Gastrocnemius medialis (tissue), 4 donors: ENCODE data around the gene CACNA1B.

Experiments
- POLR2A ChIP-seq, 2 donors: fragments of 450-650 bp; IDR thresholded peaks; one replicate each; pipeline ENCODE4 v1.6.1; 2017; ENCODE audit warnings: antibody characterized with exemption in 2 of 2, mild to moderate bottlenecking in 2 of 2, moderate library complexity in 2 of 2
- TF ChIP-seq, protein P1 (sequence below), 5 experiments: fragments of 450-650 bp in 3 of 5; fragments of 200-600 bp in 2 of 5; sonication (generic) in 2 of 5; IDR thresholded peaks in 4 of 5; conservative IDR thresholded peaks in 1 of 5; 1 replicate in 4 of 5; 2 replicates in 1 of 5; pipeline ENCODE4 v1.5.1; 2016 to 2019; ENCODE audit warnings: antibody characterized with exemption in 5 of 5, mild to moderate bottlenecking in 3 of 5, moderate library complexity in 3 of 5

DNA sequence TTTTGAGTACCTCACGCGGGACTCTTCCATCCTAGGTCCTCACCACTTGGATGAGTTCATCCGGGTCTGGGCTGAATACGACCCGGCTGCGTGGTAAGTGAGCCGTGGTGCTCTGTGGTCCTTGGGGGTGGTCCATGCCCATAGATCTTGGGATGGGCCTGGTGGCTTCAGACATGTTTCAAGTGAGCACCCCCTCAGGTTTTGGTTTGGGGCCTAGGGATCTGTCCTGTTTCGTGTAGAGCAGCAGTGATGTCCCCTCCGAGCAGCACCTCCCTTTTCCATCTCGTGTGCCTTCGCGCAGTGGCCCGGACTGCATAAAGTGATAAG, 218.9 kb downstream of the CACNA1B start:
- TF ChIP-seq, protein P1, sequence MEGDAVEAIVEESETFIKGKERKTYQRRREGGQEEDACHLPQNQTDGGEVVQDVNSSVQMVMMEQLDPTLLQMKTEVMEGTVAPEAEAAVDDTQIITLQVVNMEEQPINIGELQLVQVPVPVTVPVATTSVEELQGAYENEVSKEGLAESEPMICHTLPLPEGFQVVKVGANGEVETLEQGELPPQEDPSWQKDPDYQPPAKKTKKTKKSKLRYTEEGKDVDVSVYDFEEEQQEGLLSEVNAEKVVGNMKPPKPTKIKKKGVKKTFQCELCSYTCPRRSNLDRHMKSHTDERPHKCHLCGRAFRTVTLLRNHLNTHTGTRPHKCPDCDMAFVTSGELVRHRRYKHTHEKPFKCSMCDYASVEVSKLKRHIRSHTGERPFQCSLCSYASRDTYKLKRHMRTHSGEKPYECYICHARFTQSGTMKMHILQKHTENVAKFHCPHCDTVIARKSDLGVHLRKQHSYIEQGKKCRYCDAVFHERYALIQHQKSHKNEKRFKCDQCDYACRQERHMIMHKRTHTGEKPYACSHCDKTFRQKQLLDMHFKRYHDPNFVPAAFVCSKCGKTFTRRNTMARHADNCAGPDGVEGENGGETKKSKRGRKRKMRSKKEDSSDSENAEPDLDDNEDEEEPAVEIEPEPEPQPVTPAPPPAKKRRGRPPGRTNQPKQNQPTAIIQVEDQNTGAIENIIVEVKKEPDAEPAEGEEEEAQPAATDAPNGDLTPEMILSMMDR (IDR thresholded peaks at IDR 0.05 in 4 of 5, conservative IDR thresholded peaks at IDR 0.05 in 1 of 5) = no peak
- TF ChIP-seq POLR2A (IDR thresholded peaks at IDR 0.05) = no peak
